Measurements from ENCODE around the gene R3HDM2. TPM values are rescaled to one million over a fixed set of nuclear protein-coding genes. Genes with fewer than 3 reads are reported as not detected.

R3HDM2 gene
- total and polyA plus RNA-seq, 2 of the 13 experiments (the other 11 are each of a cell fraction or from before 2014, with no cell fraction given) = 11.1 to 23.5 TPM

DNA sequence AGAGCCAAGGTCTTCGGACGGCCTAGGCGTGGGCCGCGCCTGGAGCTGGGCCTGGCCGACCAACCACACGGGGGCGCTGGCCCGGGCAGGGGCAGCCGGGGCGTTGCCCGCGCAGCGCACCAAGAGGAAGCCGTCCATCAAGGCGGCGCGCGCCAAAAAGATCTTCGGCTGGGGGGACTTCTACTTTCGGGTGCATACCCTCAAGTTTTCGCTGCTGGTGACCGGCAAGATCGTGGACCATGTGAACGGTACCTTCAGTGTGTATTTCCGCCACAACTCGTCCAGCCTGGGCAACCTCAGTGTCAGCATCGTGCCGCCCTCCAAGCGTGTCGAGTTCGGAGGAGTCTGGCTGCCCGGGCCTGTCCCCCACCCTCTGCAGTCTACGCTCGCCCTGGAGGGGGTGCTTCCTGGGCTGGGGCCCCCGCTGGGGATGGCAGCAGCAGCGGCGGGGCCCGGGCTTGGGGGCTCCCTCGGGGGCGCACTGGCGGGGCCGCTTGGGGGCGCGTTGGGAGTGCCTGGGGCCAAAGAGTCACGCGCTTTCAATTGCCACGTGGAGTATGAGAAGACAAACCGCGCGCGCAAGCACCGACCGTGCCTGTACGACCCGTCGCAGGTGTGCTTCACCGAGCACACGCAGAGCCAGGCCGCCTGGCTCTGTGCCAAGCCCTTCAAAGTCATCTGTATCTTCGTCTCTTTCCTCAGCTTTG is 205.7 kb downstream of the R3HDM2 start (continued):
- TF ChIP-seq, protein P1, sequence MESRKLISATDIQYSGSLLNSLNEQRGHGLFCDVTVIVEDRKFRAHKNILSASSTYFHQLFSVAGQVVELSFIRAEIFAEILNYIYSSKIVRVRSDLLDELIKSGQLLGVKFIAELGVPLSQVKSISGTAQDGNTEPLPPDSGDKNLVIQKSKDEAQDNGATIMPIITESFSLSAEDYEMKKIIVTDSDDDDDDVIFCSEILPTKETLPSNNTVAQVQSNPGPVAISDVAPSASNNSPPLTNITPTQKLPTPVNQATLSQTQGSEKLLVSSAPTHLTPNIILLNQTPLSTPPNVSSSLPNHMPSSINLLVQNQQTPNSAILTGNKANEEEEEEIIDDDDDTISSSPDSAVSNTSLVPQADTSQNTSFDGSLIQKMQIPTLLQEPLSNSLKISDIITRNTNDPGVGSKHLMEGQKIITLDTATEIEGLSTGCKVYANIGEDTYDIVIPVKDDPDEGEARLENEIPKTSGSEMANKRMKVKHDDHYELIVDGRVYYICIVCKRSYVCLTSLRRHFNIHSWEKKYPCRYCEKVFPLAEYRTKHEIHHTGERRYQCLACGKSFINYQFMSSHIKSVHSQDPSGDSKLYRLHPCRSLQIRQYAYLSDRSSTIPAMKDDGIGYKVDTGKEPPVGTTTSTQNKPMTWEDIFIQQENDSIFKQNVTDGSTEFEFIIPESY (CRISPR knock-in tag; IDR thresholded peaks at IDR 0.05) = peak; percentile 91
- TF ChIP-seq ZNF263 (CRISPR knock-in tag; IDR thresholded peaks at IDR 0.05) = no peak
- peak; percentile 55; the same call in 1 of the 2 replicates for TF ChIP-seq GABPB1 (CRISPR knock-in tag; IDR thresholded peaks at IDR 0.05)
- no peak for TF ChIP-seq RFXAP (CRISPR knock-in tag; IDR thresholded peaks at IDR 0.05; ENCODE audit: borderline replicate concordance)
- no peak for TF ChIP-seq ZNF430 (CRISPR knock-in tag; IDR thresholded peaks at IDR 0.05)
- TF ChIP-seq POGZ (CRISPR knock-in tag; IDR thresholded peaks at IDR 0.05) = no peak
- no peak for TF ChIP-seq IRF2 (CRISPR knock-in tag; IDR thresholded peaks at IDR 0.05)
- no peak for TF ChIP-seq ZNF367 (CRISPR knock-in tag; IDR thresholded peaks at IDR 0.05; ENCODE audit: borderline replicate concordance)
- 0 out of 2 replicates have a peak, but pooled peaks have one; percentile 27 for TF ChIP-seq ZNF205 (CRISPR knock-in tag; IDR thresholded peaks at IDR 0.05)
- no peak for TF ChIP-seq AHDC1 (CRISPR knock-in tag; IDR thresholded peaks at IDR 0.05; ENCODE audit: borderline replicate concordance)
- no peak for TF ChIP-seq STAT5B (CRISPR knock-in tag; IDR thresholded peaks at IDR 0.05)
- TF ChIP-seq, protein P2, sequence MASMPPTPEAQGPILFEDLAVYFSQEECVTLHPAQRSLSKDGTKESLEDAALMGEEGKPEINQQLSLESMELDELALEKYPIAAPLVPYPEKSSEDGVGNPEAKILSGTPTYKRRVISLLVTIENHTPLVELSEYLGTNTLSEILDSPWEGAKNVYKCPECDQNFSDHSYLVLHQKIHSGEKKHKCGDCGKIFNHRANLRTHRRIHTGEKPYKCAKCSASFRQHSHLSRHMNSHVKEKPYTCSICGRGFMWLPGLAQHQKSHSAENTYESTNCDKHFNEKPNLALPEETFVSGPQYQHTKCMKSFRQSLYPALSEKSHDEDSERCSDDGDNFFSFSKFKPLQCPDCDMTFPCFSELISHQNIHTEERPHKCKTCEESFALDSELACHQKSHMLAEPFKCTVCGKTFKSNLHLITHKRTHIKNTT (CRISPR knock-in tag; IDR thresholded peaks at IDR 0.05) = no peak
- no peak for TF ChIP-seq ZSCAN31 (CRISPR knock-in tag; IDR thresholded peaks at IDR 0.05; ENCODE audit: low read depth)
- no peak for TF ChIP-seq PHB2 (IDR thresholded peaks at IDR 0.05; ENCODE audit: partially characterized antibody)
- TF ChIP-seq, protein P3, sequence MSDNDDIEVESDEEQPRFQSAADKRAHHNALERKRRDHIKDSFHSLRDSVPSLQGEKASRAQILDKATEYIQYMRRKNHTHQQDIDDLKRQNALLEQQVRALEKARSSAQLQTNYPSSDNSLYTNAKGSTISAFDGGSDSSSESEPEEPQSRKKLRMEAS (IDR thresholded peaks at IDR 0.05) = peak; percentile 6; the same call in 1 of the 2 replicates
- no peak for TF ChIP-seq NONO (IDR thresholded peaks at IDR 0.05)
- TF ChIP-seq NONO (CRISPR knock-in tag; conservative IDR thresholded peaks at IDR 0.05) = no peak
- no peak for TF ChIP-seq ZNF7 (CRISPR knock-in tag; IDR thresholded peaks at IDR 0.05)
- TF ChIP-seq SAP130 (CRISPR knock-in tag; IDR thresholded peaks at IDR 0.05; ENCODE audit: low read depth) = no peak
- TF ChIP-seq, protein P4, sequence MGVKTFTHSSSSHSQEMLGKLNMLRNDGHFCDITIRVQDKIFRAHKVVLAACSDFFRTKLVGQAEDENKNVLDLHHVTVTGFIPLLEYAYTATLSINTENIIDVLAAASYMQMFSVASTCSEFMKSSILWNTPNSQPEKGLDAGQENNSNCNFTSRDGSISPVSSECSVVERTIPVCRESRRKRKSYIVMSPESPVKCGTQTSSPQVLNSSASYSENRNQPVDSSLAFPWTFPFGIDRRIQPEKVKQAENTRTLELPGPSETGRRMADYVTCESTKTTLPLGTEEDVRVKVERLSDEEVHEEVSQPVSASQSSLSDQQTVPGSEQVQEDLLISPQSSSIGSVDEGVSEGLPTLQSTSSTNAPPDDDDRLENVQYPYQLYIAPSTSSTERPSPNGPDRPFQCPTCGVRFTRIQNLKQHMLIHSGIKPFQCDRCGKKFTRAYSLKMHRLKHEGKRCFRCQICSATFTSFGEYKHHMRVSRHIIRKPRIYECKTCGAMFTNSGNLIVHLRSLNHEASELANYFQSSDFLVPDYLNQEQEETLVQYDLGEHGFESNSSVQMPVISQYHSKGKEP (CRISPR knock-in tag; IDR thresholded peaks at IDR 0.05) = no peak
